Uterus (tissue), 2 donors: ENCODE results near the gene GTPBP3.

Experiments used
- CTCF ChIP-seq, 4 experiments: fragments of 200-600 bp in 2 of 4; fragments of 450-650 bp in 2 of 4; sonication (generic) in 2 of 4; IDR thresholded peaks; one replicate each; pipeline ENCODE4 v1.5.1; 2016 to 2019; ENCODE audit warnings: antibody characterized with exemption in 4 of 4, mild to moderate bottlenecking in 2 of 4, moderate library complexity in 1 of 4
- POLR2A ChIP-seq, 2 donors: fragments of 450-650 bp; IDR thresholded peaks; one replicate each; pipeline ENCODE4 v1.6.1; 2016; ENCODE audit warnings: antibody characterized with exemption in 2 of 2, mild to moderate bottlenecking in 1 of 2, moderate library complexity in 1 of 2

- TF ChIP-seq CTCF (IDR thresholded peaks at IDR 0.05): no peak
- TF ChIP-seq POLR2A (IDR thresholded peaks at IDR 0.05): no peak
Measured at GRCh38 chr19:17359905-17360800, 22.8 kb downstream of the GTPBP3 start.
